Liver (tissue), 9 donors: ENCODE measurements around the gene TP53I11. TPM values are rescaled to one million over a fixed set of nuclear protein-coding genes. Genes with fewer than 3 reads are reported as not detected.

ENCODE experiments used
- DNase-seq: peaks from one replicate; pipeline ENCODE4 v3.0.0-alpha.2; 2017; ENCODE audit warnings: low spot score
- H3K27ac ChIP-seq, 2 donors: one replicate each; pipeline ENCODE4 v1.7.0; 2013; ENCODE audit warnings: inconsistent platforms in 2 of 2, low read length in 2 of 2, control low read depth in 1 of 2, low read depth in 1 of 2, mild to moderate bottlenecking in 1 of 2
- H3K27me3 ChIP-seq, 4 donors: one replicate each; pipeline versions ENCODE4 v1.6.1 to v1.7.0; 2013; ENCODE audit warnings: low read length in 3 of 4, inconsistent platforms in 1 of 4, mild to moderate bottlenecking in 1 of 4, moderate library complexity in 1 of 4; ENCODE audit not compliant: control insufficient read depth in 4 of 4, insufficient read depth in 4 of 4
- H3K36me3 ChIP-seq, 4 donors: one replicate each; pipeline versions ENCODE4 v1.6.1 to v1.7.0; 2013; ENCODE audit warnings: low read length in 3 of 4, mild to moderate bottlenecking in 3 of 4, low read depth in 1 of 4, moderate library complexity in 1 of 4; ENCODE audit not compliant: control insufficient read depth in 4 of 4, insufficient read depth in 3 of 4
- H3K4me1 ChIP-seq, 4 donors: one replicate each; pipeline versions ENCODE4 v1.6.1 to v1.7.0; 2013; ENCODE audit warnings: low read length in 3 of 4, mild to moderate bottlenecking in 3 of 4, moderate library complexity in 1 of 4; ENCODE audit not compliant: control insufficient read depth in 4 of 4, insufficient read depth in 4 of 4
- H3K4me3 ChIP-seq, 3 donors: one replicate each; pipeline versions ENCODE4 v1.6.1 to v1.7.0; 2013; ENCODE audit warnings: low read length in 3 of 3, control low read depth in 1 of 3, low read depth in 1 of 3, mild to moderate bottlenecking in 1 of 3
- H3K9ac ChIP-seq, 2 donors: one replicate each; pipeline ENCODE4 v1.7.0; 2013; ENCODE audit warnings: low read length in 2 of 2, mild to moderate bottlenecking in 2 of 2, moderate library complexity in 2 of 2, control low read depth in 1 of 2, low read depth in 1 of 2
- H3K9me3 ChIP-seq, 4 donors: one replicate each; pipeline versions ENCODE4 v1.6.1 to v1.7.0; 2013; ENCODE audit warnings: low read length in 3 of 4; ENCODE audit not compliant: control insufficient read depth in 4 of 4
- FOXA1 ChIP-seq: IDR thresholded peaks from 2 replicates; pipeline ENCODE4 v1.6.1; 2016; ENCODE audit warnings: antibody characterized with exemption
- HNF4G ChIP-seq: IDR thresholded peaks from 2 replicates; pipeline ENCODE4 v1.6.1; 2016; ENCODE audit warnings: antibody characterized with exemption
- JUND ChIP-seq, 2 donors: IDR thresholded peaks; 2 replicates each; pipeline ENCODE4 v1.6.1; 2016; ENCODE audit warnings: antibody characterized with exemption in 2 of 2
- SP1 ChIP-seq: IDR thresholded peaks from 2 replicates; pipeline ENCODE4 v1.6.1; 2018; ENCODE audit warnings: antibody characterized with exemption, mild to moderate bottlenecking
- TAF1 ChIP-seq: conservative IDR thresholded peaks from 2 replicates; pipeline ENCODE4 v1.6.1; 2016; ENCODE audit warnings: antibody characterized with exemption, mild to moderate bottlenecking
- WGBS: extraction: QIAGEN DNeasy Blood & Tissue Kit; methylation state at CpG from one replicate; pipeline ENCODE4 v1.1.7; 2013; 5-methylcytosine and 5-hydroxymethylcytosine counted together
- polyA plus RNA-seq, 2 donors: library from polyadenylated mRNA; stranded (reverse) in 1 of 2; unstranded in 1 of 2; fragments of 200-250 nt in 1 of 2; fragments of >200 nt in 1 of 2; fragmentation: Nextera tagmentation in 1 of 2; extraction: Ambion mirVana in 1 of 2; gene quantifications; one replicate each; pipeline versions ENCODE4 v1.2.1 to v1.2.3, GENCODE V29; 2013 to 2015
- total RNA-seq, 2 donors: library from RNA; depleted of rRNA; stranded (reverse); fragments of >200 nt; gene quantifications; one replicate each; pipeline ENCODE4 v1.2.3, GENCODE V29; 2014
- TF ChIP-seq, protein P1 (sequence below): fragments of 150-350 bp; IDR thresholded peaks from 2 replicates; pipeline ENCODE4 v1.5.1; 2017; ENCODE audit warnings: improper control_type of control experiment, low read depth, low read length; ENCODE audit not compliant: missing input control
- TF ChIP-seq, protein P2 (sequence below): IDR thresholded peaks from 2 replicates; pipeline ENCODE4 v1.6.1; 2016; ENCODE audit warnings: antibody characterized with exemption
- TF ChIP-seq, protein P3 (sequence below): IDR thresholded peaks from 2 replicates; pipeline ENCODE4 v1.6.1; 2016; ENCODE audit warnings: antibody characterized with exemption
- TF ChIP-seq, protein P4 (sequence below): IDR thresholded peaks from 2 replicates; pipeline ENCODE4 v1.6.1; 2016; ENCODE audit warnings: antibody characterized with exemption, mild to moderate bottlenecking
- donor health status: healthy.
- donor health status: healthy.
- donor health status: healthy.
- donor health status: healthy.
- donor health status: healthy.

The TP53I11 gene
- total and polyA plus RNA-seq, 4 donors, result 3.6 to 16.0 (median 8.3) TPM

DNA sequence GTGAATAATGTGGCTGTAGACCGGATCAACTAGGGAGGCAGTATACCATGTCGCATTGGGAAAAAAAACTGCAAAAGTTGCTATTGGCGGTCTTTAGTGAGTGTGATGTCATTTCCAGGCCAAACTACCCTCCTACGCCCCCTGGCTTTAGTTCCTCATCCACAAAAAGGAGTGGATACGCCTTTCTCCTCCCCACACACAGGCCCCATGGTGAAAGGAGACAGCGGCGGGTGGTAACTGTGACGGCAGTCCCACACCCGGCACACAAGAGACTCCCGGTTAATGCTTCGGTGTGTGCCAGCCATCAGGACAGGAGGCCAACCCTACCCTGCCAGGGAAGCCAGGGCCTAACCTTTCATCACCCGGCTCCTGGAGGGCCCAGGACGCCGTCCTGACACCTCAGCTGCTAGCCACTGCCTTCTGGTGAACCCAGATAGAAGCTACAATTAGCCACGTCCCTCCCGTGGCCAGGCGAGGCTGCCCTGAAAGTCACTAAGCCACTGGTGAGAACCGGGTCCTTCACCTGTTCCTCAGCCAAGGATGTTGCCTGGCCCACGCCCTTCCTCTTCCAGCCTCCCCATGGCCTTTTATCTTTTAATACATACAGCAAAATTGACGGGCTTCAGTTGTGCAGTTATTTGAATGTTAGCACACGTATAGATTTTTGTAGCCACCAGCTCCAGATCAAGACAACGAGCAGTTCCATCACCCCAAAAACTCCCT lies 10.8 kb downstream of the TP53I11 start:
- DNase-seq, result no peak
- TF ChIP-seq JUND (IDR thresholded peaks at IDR 0.05), result no peak
- TF ChIP-seq, protein P1, sequence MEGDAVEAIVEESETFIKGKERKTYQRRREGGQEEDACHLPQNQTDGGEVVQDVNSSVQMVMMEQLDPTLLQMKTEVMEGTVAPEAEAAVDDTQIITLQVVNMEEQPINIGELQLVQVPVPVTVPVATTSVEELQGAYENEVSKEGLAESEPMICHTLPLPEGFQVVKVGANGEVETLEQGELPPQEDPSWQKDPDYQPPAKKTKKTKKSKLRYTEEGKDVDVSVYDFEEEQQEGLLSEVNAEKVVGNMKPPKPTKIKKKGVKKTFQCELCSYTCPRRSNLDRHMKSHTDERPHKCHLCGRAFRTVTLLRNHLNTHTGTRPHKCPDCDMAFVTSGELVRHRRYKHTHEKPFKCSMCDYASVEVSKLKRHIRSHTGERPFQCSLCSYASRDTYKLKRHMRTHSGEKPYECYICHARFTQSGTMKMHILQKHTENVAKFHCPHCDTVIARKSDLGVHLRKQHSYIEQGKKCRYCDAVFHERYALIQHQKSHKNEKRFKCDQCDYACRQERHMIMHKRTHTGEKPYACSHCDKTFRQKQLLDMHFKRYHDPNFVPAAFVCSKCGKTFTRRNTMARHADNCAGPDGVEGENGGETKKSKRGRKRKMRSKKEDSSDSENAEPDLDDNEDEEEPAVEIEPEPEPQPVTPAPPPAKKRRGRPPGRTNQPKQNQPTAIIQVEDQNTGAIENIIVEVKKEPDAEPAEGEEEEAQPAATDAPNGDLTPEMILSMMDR, result peak; percentile 9
- H3K4me3 ChIP-seq, result no peak overlapping the region
- H3K27me3 ChIP-seq, result peaks cover 0 to 2% (median 0%) of the 10 kb centered on the region in 4 donors
- 72% methylated on average over 22 of the region's 22 CpGs for WGBS
- H3K9me3 ChIP-seq, result no peaks in the 10 kb centered on the region
- peak overlapping the region in 1 of 2 donors; percentile 38 for H3K27ac ChIP-seq
- no peak overlapping the region for H3K9ac ChIP-seq
- no peaks in the 10 kb centered on the region for H3K36me3 ChIP-seq
- H3K4me1 ChIP-seq, result peaks cover 0 to 3% (median 0%) of the 10 kb centered on the region in 4 donors

DNA sequence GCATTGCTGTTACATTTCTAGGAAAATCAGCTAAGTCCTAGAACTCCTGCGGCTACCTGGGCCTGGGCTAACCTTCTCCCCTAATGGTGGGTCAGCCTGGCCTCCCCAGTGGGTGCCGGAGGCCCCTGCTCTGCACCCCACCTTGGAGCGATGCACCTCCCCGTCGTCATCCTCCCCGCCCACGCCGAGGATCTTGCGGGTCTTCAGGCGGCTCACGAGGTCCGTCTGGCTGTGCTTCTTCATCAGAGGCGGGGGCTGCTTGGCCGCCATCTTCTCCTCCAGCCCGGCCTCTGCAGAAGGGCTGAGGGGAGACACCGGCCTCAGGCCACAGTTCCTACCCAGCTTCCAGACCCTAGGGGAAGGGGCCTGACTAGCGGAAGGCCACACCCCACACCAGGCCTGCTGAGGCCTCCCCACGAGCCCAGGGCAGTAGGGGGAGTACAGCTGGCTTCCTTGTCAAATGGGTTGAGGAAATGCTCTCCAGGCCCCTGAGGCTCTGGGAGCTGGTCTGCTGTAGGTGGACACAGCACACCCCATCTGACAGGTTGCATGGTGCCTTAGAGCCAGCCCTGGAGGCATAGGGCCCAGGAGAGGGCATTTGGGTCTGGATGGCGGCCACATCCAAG lies 12.5 kb downstream of the TP53I11 start:
- Histone ChIP-seq H3K27me3 (peaks cover 0 to 2% (median 0%) of the 10 kb centered on the region in 4 donors), H3K36me3 (no peaks in the 10 kb centered on the region), H3K9me3 (no peaks in the 10 kb centered on the region), H3K4me1 (peaks cover 0 to 3% (median 0%) of the 10 kb centered on the region in 4 donors), H3K4me3 (no peak overlapping the region), H3K27ac (no peak overlapping the region), H3K9ac (no peak overlapping the region)
- TF ChIP-seq, protein P2, sequence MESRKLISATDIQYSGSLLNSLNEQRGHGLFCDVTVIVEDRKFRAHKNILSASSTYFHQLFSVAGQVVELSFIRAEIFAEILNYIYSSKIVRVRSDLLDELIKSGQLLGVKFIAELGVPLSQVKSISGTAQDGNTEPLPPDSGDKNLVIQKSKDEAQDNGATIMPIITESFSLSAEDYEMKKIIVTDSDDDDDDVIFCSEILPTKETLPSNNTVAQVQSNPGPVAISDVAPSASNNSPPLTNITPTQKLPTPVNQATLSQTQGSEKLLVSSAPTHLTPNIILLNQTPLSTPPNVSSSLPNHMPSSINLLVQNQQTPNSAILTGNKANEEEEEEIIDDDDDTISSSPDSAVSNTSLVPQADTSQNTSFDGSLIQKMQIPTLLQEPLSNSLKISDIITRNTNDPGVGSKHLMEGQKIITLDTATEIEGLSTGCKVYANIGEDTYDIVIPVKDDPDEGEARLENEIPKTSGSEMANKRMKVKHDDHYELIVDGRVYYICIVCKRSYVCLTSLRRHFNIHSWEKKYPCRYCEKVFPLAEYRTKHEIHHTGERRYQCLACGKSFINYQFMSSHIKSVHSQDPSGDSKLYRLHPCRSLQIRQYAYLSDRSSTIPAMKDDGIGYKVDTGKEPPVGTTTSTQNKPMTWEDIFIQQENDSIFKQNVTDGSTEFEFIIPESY, result no peak
- TF ChIP-seq, protein P3, sequence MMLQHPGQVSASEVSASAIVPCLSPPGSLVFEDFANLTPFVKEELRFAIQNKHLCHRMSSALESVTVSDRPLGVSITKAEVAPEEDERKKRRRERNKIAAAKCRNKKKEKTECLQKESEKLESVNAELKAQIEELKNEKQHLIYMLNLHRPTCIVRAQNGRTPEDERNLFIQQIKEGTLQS, result no peak
- TF ChIP-seq FOXA1 (no peak), TAF1 (no peak), SP1 (no peak), HNF4G (no peak)
- TF ChIP-seq, protein P4, sequence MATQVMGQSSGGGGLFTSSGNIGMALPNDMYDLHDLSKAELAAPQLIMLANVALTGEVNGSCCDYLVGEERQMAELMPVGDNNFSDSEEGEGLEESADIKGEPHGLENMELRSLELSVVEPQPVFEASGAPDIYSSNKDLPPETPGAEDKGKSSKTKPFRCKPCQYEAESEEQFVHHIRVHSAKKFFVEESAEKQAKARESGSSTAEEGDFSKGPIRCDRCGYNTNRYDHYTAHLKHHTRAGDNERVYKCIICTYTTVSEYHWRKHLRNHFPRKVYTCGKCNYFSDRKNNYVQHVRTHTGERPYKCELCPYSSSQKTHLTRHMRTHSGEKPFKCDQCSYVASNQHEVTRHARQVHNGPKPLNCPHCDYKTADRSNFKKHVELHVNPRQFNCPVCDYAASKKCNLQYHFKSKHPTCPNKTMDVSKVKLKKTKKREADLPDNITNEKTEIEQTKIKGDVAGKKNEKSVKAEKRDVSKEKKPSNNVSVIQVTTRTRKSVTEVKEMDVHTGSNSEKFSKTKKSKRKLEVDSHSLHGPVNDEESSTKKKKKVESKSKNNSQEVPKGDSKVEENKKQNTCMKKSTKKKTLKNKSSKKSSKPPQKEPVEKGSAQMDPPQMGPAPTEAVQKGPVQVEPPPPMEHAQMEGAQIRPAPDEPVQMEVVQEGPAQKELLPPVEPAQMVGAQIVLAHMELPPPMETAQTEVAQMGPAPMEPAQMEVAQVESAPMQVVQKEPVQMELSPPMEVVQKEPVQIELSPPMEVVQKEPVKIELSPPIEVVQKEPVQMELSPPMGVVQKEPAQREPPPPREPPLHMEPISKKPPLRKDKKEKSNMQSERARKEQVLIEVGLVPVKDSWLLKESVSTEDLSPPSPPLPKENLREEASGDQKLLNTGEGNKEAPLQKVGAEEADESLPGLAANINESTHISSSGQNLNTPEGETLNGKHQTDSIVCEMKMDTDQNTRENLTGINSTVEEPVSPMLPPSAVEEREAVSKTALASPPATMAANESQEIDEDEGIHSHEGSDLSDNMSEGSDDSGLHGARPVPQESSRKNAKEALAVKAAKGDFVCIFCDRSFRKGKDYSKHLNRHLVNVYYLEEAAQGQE, result no peak
- 92% methylated on average over 19 of the region's 19 CpGs for WGBS
- no peak for DNase-seq
